ENCODE measurements around the gene PRKN.
"Not testable (repeated sequence)": the region's sequence is repeated elsewhere in the genome, so short reads cannot be mapped to it uniquely, and the experiment has no call there.

PRKN gene

DNA sequence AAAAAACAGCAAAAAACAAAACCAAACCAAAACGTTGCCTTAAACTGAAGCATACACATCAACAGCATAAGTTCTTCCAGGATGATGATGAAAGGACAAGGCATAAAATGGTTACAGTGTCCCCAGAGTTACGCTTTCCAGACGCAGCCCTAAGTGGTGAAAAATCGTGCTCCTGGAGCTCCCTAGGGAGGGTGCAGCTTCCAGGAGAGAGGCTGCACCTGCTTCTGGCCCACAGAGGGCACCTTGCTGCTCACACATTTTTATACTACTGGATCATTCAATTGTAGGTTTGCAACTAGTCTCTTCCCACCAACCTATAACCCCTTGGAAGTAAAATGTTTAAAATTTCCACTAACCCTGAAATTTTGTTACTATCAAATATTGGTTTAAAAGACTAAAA lies 115.0 kb downstream of the PRKN start:
- no peak for DNase-seq

DNA sequence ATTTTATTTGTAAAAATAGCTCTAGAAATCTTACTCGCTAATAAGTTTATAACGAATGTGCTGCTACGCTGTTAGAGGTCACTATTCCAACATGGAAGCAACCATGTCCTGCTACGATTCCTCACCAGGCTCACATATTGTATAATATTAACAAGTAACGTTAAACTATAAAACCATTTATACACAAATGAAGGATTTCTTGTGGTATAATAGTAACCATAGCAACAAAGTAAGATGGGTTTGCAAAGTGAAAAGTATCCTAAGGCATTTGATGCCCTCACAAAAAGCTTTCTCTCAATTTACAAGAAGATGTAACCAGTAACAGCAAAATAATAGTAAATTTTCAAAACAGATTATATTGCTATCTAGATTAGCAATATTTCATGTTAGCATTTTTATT lies 117.2 kb downstream of the PRKN start:
- DNase-seq, result no peak

GRCh38 chr6:162605881-162606280 lies 121.7 kb downstream of the PRKN start:
- no peak for DNase-seq

DNA sequence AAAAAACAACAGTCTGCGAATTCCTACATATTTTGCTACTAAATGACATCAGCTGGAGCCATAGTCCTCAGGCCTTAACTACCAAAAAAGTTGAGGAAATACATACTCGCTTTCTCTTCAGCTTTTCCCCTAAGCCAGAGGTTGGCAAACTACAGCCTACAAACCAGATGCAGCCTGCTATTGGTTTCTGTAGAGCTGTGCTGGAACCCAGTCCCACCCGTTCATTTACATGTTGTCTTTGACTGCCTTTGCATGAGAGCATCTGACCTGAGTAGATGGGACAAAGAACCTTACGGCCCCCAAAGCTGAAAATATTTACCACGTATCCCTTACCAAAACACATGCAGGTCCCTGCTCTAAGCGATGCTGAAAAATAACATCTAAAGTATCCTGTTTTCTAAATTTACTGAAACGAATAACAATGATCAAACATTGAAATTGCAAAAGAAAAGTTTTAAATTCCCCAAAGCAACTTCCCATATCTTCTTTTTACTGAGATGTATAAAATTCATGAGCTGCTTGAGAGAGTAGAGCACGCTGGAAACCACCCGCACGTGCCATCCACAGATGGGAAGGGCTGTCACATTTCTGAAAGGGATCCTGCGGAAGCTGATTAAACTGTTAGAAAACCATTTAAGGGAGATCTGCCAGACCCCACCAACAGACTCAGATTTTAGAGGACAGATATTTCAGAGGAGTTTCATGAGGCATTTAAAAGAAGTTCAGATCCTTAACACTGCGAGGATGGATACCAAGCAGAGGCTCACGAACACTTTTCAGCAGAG lies 124.1 kb downstream of the PRKN start:
- DNase-seq, result no peak

GRCh38 chr6:162602759-162603158 lies 124.8 kb downstream of the PRKN start:
- no peak for DNase-seq

DNA sequence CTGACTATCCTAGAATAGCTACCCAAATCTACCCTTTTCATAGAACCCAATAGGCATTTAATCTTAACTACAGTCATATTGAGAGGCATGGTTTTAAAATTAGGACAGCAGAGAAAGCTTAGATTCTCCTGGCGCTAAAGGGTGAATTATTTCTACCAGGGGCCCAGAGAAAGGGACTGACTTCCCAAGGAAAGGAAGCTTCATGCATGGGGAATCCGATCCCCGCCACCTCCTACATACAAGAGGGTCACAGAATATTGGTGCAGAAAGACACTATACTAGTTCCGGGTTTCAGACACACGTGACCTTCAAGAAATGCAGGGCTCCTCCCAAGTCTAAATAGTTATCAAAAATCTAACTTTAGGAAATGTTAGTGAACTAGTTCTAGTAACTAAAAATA lies 130.9 kb downstream of the PRKN start:
- DNase-seq, result no peak

DNA sequence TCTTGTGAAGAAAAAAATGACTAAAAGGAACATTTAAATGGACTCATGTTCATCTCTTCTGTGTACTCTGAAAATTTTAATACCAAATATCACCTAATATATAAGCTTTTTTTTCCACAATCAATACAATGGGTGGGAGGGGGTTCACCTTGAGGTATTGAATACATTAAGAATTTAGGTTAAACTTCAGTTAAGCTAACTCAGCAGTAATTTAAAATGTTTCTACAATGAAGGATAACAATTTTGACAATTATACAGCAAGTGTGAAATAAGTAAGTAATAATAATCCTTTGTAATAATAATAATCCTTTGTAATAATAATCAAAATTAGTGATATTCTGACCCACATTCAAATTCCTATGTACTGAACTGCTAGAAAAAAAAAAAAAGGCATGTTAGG lies 136.0 kb downstream of the PRKN start:
- DNase-seq, result no peak

DNA sequence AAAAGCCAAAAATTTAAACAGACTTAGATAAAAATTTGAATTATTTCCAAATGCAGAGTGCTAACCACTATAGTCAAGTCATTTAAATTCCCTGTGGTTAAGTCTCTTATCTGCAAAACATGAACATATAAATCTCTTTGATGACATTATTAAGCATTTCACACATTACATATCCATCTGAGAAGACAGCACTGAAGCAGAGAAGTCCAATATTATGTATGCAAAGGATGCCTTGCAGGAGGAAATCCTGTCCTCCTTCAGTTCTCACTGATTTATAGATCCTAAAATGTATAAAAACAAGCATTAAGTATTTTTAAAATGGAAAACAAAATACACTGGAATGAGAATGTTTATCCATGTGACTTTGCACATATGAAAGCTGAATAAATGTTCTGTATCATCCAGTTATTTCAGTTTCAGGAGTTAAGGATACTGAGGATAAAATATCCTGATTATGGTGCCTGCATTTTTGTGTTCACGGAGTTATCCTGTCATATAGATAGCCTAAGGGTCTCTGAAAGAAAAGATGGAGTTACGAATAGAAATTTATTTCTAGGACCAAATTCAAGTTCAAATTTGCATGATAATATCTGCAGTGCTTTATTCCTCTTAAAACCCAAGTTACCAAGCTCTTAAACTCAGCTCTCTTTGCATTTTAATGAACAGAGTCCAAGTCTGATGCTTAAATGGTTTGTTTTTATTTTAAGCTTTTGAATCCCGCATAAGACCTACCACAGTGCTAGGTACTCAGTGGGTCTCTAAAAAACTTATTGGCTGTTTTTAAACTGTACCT lies 145.4 kb downstream of the PRKN start:
- no peak for DNase-seq

DNA sequence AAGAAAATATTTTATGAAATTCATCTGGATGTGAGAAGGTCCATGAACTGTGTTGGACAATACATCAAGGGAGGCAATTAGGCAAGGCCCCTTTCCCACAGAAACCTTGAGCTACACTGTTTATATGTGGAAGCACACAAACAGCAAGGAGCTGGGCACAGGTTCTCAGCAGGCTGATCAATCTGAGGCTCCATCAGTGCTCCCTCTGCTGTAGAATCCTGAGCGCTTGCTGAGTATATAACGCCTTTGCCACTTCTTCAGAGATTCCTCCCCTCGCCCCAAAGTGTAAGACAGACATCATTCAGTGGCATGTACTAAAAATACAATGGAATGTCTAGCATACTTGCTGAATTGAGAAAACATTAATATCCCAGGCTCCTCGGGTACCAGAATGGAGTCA lies 146.9 kb downstream of the PRKN start:
- no peak for DNase-seq

DNA sequence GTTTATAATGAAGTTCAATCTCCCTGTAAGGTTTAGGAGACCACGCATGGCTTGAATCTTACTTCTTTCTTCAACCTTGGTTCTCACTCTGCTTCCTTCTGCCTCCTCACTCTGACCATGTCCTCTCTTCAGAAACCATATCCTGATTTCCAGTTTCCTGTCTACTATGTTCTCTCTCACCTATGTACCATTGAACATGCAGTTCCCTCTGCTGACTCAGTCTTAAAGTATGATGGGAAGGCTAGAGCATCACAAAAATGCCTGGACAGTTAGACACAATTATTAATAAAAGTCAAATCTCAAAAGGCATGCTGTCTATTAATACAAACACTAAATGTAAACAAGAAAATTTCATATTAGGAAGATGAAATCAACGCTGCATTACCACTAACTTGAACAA lies 151.6 kb downstream of the PRKN start:
- DNase-seq, result no peak

DNA sequence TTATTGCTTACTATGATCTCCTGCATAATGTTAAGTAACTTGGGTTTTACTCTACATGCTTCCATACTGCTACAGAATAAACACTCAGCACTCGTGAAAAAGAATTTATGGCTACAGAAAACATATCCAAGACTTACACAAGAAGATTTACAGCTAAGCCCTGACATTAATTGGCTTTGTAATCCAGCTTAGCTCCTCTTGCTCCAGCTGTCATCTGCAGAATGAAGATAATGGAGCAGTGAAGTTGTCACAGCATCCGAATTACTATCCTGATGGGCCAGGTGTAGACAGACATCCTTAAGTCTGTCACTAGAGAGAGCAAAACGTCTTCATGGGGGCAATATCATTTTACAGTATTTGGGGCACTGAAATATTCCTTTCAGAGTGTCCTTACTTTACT lies 155.3 kb downstream of the PRKN start:
- DNase-seq, result no peak

- no peak for DNase-seq
Observed at GRCh38 chr6:162568266-162568665, 159.3 kb downstream of the PRKN start.

DNA sequence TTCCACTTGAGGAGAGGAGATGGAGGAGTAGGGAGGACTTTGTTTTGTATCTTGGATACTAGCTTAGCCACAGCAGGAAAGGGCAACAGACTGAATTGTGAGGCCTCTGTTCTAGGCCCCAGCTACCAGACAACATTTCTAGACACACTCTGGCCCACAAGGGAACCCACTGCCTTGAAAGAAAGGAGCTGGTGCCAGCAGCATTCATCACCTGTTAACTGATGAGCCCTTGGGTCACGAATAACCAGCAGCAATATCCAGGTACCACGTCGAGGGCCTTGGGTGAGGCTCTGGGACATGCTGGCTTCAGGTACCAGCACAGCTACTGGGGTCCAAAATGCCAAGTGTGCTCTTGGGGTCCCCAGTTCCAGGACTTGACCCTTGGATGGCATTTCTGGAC lies 165.5 kb downstream of the PRKN start:
- no peak for DNase-seq

- DNase-seq, result no peak
Observed at GRCh38 chr6:162560891-162561290, 166.7 kb downstream of the PRKN start.

DNA sequence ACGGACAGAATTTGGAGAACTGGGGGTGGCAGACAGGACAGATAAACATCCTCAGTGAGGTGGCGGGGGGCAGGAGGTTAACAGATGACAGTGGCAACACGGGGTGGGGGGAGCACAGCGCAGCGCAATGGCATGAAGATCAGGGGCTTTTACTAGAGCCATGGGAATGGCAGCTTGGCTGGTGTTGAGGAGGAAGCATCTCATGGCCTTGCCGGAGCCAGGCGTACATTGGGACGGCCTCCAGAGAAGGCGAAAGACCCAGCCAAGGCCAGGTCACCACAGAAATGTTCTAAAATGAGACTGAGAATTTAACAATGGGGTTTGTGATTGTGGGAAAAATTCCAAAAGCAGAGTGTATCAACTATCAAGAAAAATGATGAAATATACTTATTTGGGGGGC lies 173.0 kb downstream of the PRKN start:
- no peak for DNase-seq

DNA sequence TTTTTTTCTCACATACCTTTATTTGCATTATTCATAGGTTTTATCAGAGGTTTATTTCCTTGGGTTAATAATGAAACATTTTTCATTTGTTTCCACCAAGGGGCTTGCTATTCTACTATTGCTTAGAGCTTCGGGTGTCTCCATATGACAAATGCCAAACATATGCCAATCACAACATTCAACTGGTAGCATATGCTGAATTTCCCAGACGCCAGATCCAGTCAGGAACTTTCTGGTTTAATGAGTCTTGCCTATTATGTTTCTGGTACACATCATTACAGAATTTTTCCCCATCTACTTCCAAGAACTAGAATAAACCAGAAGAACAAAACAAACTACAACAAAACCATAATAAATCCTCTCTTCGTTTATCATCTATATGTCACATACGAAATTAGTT lies 180.7 kb downstream of the PRKN start:
- no peak for DNase-seq

- no peak for DNase-seq
Observed at GRCh38 chr6:162543221-162543620, 184.3 kb downstream of the PRKN start.

GRCh38 chr6:162541019-162541601 lies 186.5 kb downstream of the PRKN start:
- no peak for DNase-seq

DNA sequence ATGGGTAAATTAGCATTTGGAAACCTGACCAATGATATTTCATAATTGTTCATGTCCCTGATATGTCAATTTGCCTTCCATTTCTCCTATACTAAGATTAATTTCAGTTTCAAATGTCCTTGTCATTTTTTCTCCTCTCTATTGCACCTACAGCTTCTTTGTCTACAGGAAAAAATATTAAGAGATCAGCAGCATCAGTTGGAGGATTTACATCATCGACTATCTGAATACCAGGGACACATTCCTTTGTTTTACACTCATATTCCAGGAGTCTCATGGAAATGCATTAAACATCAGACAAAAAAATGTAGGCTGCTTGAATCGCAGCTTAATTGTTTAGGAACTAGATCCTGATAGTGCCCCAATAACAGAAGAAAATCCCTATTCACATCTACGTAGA lies 188.2 kb downstream of the PRKN start:
- DNase-seq, result no peak

GRCh38 chr6:162538643-162539064 lies 188.9 kb downstream of the PRKN start:
- no peak for DNase-seq

- no peak for DNase-seq
Observed at GRCh38 chr6:162533009-162533400, 194.6 kb downstream of the PRKN start.

DNA sequence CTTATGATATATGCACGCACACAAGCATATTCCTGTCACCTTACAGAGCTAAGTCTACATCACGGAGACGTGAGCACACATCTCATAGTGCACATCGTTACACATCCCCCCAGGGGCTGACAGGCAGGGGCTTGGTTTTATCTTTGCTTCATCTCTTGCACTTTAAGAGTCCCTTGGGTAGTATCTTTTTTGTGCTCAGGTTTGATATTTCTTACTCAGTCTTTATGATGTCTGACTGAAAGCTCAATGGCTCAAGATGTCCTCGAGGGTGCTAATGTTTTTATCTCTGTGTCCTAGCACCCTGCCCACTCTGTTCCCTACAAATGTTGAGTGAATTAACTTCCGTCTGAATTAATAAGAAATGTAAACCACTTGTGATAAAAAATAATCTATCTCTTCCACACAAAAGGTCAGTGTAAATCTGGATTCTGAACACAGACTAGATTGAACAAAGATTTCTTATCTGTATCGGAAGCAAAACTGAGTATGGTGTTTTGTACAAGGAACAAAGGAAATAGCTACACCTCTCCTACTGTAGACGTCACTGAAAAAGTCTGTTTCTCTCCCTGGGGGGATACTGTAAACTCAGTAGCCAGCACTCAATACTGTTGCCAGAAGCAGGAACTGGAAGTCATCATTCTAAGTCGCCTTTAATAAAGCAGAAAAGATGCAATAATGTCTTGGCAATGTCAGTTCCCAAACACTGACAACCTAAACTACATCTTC lies 195.1 kb downstream of the PRKN start:
- DNase-seq, result no peak

DNA sequence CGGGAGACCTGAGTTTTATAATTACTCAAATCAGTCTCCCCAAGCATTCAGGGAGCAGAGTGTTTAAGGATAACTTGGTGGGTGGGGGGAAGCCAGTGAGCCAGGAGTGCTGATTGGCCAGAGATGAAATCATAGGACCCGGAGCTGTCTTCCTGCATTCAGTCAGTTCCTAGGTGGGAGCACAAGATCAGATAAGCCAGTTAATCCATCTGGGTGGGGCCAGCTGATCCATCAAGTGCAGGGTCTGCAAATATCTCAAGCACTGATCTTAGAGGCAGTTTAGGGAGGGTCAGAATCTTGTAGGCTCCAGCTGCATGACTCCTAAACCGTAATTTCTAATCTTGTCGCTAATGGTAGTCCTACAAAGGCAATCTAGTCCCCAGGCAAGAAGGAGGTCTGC lies 196.2 kb downstream of the PRKN start:
- not testable (repeated sequence) for DNase-seq
